Esophagus squamous epithelium (tissue), 5 donors: ENCODE measurements around the gene CKM. TPM values are rescaled to one million over a fixed set of nuclear protein-coding genes. Genes with fewer than 3 reads are reported as not detected.

Experiments
- DNase-seq: peaks from one replicate; lab custom pipeline; 2025; lab: John Stamatoyannopoulos, UW
- H3K27ac ChIP-seq, 4 donors: fragments of 200-600 bp; sonication (generic); one replicate each; pipeline ENCODE4 v1.5.1; 2016 to 2019; ENCODE audit warnings: mild to moderate bottlenecking in 1 of 4
- H3K27me3 ChIP-seq, 4 donors: fragments of 200-600 bp; sonication (generic); 1 replicate in 3 of 4; 2 replicates in 1 of 4; pipeline versions ENCODE4 v1.5.1 to v1.6.0; 2017 to 2021; ENCODE audit warnings: antibody characterized with exemption in 1 of 4
- H3K36me3 ChIP-seq, 3 donors: fragments of 200-600 bp; sonication (generic); one replicate each; pipeline ENCODE4 v1.5.1; 2016 to 2019
- H3K4me1 ChIP-seq, 3 donors: fragments of 200-600 bp; sonication (generic); one replicate each; pipeline ENCODE4 v1.5.1; 2017 to 2019
- H3K4me3 ChIP-seq, 4 donors: fragments of 200-600 bp; sonication (generic); 1 replicate in 3 of 4; 2 replicates in 1 of 4; pipeline ENCODE4 v1.5.1; 2016 to 2019; ENCODE audit warnings: mild to moderate bottlenecking in 2 of 4, moderate library complexity in 1 of 4
- H3K9me3 ChIP-seq, 3 donors: fragments of 200-600 bp; sonication (generic); one replicate each; pipeline ENCODE4 v1.5.1; 2016 to 2019
- CTCF ChIP-seq, 6 experiments: fragments of 450-650 bp in 4 of 6; fragments of 200-600 bp in 2 of 6; sonication (generic) in 2 of 6; IDR thresholded peaks; one replicate each; pipeline ENCODE4 v1.5.1; 2016 to 2019; ENCODE audit warnings: antibody characterized with exemption in 6 of 6, mild to moderate bottlenecking in 4 of 6, moderate library complexity in 4 of 6
- POLR2A ChIP-seq, 4 donors: fragments of 450-650 bp; IDR thresholded peaks; one replicate each; pipeline ENCODE4 v1.6.1; 2017; ENCODE audit warnings: antibody characterized with exemption in 4 of 4, mild to moderate bottlenecking in 4 of 4, moderate library complexity in 3 of 4
- WGBS, 2 donors: methylation state at CpG; one replicate each; pipeline ENCODE4 v1.1.5; 2018; 5-methylcytosine and 5-hydroxymethylcytosine counted together
- intact Hi-C: fragments of 100-400 bp; cut with DNase I; formaldehyde crosslinking; loops from one replicate; pipeline ENCODE4 v1.15.0; 2022
- total RNA-seq, 4 donors: library from RNA; depleted of rRNA; stranded (reverse); fragments of >200 nt; gene quantifications; one replicate each; pipeline ENCODE4 v1.1.0, GENCODE V29; 2016
- donor health status: DM: yes; HTN: yes; CAD: no.

Gene CKM
- total RNA-seq, 4 donors from 2014 or later = not detected

DNA sequence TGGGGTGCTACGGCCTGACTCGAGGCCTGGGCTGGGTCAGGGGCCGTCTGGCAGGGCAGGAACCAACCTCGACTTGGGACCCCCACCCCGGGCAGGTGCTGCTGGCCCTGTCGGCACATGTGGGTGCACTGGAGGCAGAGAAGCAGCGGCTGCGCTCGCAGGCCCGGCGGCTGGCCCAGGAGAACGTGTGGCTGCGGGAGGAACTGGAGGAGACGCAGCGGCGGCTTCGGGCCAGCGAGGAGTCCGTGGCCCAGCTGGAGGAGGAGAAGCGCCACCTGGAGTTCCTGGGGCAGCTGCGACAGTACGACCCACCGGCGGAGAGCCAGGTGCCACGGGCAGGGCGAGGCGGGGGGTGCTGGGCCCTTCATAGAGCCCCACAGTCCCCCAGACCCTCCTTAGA is 23.8 kb upstream of the CKM start:
- intact Hi-C loops = no loop called here
- TF ChIP-seq POLR2A (IDR thresholded peaks at IDR 0.05) = no peak
- no peak for TF ChIP-seq CTCF (IDR thresholded peaks at IDR 0.05)
- WGBS, 2 donors = 48 to 54% methylated on average over 13 to 17 of the region's 27 CpGs
- H3K9me3 ChIP-seq = no peaks in the 10 kb centered on the region
- peaks cover 0 to 25% (median 6%) of the 10 kb centered on the region in 3 donors for H3K4me1 ChIP-seq
- H3K27ac ChIP-seq = no peak overlapping the region
- peaks cover 0 to 49% (median 0%) of the 10 kb centered on the region in 4 donors for H3K27me3 ChIP-seq
- DNase-seq = no peak
- no peak overlapping the region for H3K4me3 ChIP-seq
- H3K36me3 ChIP-seq = peaks cover 5 to 40% (median 9%) of the 10 kb centered on the region in 3 donors

GRCh38 chr19:45345506-45345860 is 22.8 kb upstream of the CKM start:
- Histone ChIP-seq H3K27me3 (peaks cover 0 to 59% (median 0%) of the 10 kb centered on the region in 4 donors), H3K36me3 (peaks cover 0 to 30% (median 2%) of the 10 kb centered on the region in 3 donors), H3K4me3 (no peak overlapping the region), H3K4me1 (peaks cover 4 to 35% (median 6%) of the 10 kb centered on the region in 3 donors), H3K27ac (peak overlapping the region in 3 of 4 donors; percentile 60 to 74 (median 70)), H3K9me3 (no peaks in the 10 kb centered on the region)
- TF ChIP-seq POLR2A (IDR thresholded peaks at IDR 0.05) (no peak), CTCF (IDR thresholded peaks at IDR 0.05) (no peak)
- WGBS, 2 donors = 63 to 73% methylated on average over 2 to 5 of the region's 15 CpGs
- intact Hi-C loops = no loop called here
- DNase-seq = no peak

DNA sequence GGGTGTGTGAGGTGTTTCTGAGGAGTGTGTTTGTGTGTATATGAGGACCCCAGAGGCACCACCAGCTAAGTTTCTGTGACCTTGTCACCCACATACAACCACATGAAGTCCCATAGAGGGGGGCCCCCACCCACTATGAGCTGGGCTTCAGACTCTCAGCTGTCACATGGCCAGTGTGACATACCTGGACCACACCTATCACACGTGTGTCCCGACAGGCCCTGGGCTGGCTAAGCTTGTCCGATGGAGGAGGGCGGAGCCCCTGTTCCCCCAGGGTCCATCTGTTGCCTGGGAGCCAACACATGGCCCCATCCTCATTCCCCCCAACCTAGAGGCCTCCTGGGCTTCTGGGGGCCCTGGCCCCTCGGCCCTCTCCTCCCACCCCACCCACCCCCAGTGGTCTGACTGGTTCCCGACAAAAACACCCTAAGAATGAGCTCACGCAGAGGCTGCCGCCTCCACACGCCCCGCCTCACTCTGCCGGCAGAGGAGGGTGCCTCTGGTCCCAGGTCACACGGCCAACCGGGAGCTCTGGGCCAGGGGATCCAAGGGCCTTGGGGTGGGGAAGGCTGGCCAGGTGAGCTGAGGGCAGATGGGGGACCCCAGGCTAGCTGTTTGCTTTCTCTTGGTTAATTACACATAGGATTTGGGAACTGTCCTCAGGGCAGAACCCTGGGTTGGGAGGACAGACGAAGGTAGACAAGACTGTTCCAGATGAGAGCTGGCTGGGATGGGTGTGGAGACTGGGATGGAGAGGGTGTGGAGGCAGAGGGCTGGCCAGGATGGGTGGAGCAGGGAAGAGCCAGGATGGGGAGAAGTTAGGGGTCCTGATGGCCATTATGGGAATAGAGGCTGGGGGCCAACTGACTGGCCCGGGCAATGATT is 22.2 kb upstream of the CKM start:
- intact Hi-C loops = no loop called here
- Histone ChIP-seq H3K27me3 (peaks cover 0 to 65% (median 0%) of the 10 kb centered on the region in 4 donors), H3K9me3 (no peaks in the 10 kb centered on the region), H3K36me3 (peaks cover 0 to 24% (median 0%) of the 10 kb centered on the region in 3 donors), H3K4me1 (peaks cover 5 to 39% (median 6%) of the 10 kb centered on the region in 3 donors), H3K4me3 (peak overlapping the region in 3 of 4 donors; percentile 9 to 32 (median 16)), H3K27ac (peak overlapping the region in 3 of 4 donors; percentile 60 to 74 (median 70))
- 46 to 51% methylated on average over 4 to 6 of the region's 15 CpGs for WGBS, 2 donors
- no peak for TF ChIP-seq POLR2A (IDR thresholded peaks at IDR 0.05)
- no peak for TF ChIP-seq CTCF (IDR thresholded peaks at IDR 0.05)
- DNase-seq = no peak

DNA sequence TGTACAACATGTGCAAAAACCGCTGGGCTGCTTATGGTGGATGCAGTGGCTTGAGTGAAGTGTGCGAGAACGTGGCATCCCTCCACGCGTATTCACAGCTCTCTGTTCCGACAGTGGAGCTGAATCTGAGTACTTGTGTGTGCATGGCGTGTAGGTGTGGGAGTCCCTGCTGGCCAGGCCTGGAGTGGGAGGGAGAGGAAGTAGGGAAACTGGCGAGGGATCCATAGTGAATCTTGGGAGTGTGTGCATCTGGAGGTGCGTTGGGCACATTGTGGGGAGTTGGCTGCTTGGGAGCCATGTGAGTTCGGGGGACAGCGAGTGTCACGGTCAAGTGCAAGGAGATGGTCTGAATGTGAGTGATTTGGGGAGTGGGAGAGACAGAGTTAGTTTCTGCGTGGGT is 20.2 kb upstream of the CKM start:
- Histone ChIP-seq H3K36me3 (peaks cover 0 to 6% (median 0%) of the 10 kb centered on the region in 3 donors), H3K27me3 (peaks cover 0 to 78% (median 0%) of the 10 kb centered on the region in 4 donors), H3K27ac (no peak overlapping the region), H3K4me3 (no peak overlapping the region), H3K4me1 (peaks cover 6 to 47% (median 10%) of the 10 kb centered on the region in 3 donors), H3K9me3 (no peaks in the 10 kb centered on the region)
- no peak for DNase-seq
- TF ChIP-seq POLR2A (IDR thresholded peaks at IDR 0.05) (no peak), CTCF (IDR thresholded peaks at IDR 0.05) (no peak)
- intact Hi-C loops = no loop called here
- WGBS, 2 donors = 71 to 85% methylated on average over 13 of the region's 13 CpGs

DNA sequence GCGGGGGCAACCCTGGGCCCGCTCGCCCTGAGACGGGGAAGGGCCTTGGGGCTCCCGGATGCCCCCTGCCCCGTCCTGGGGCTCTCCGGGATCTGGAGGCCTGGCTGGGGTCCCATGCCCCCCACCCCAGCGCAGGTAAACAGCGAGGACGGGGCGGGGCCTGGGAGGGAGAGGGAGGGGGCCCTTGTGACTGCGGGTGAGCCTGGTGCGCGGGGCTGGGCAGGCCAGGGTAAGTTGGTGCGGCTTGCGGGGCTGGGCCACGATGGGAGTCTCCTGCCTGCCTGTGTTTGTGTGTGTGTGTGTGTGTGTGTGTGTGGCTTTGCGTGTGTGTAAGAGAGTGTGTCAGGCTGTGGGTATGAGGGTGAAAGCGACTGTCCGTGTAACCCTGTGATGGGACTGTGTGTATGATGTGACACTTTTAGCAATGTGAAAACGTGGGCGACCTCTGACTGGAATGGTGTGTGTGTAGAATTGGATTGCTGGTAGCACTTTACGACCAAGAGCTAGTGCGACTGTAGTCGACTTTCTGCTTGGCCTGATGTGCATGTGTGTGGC is 18.3 kb upstream of the CKM start:
- intact Hi-C loops = no loop called here
- no peak for DNase-seq

More for the DNA sequence above, 18.3 kb upstream of the CKM start:
- Histone ChIP-seq H3K36me3 (no peaks in the 10 kb centered on the region), H3K9me3 (no peaks in the 10 kb centered on the region), H3K4me3 (peak overlapping the region; percentile 45 to 64 (median 57)), H3K27me3 (peaks cover 0 to 62% (median 0%) of the 10 kb centered on the region in 4 donors), H3K4me1 (peaks cover 6 to 47% (median 10%) of the 10 kb centered on the region in 3 donors), H3K27ac (peak overlapping the region in 3 of 4 donors; percentile 74 to 84 (median 75))
- 12 to 42% methylated on average over 5 to 13 of the region's 25 CpGs for WGBS, 2 donors
- TF ChIP-seq POLR2A (IDR thresholded peaks at IDR 0.05) (no peak), CTCF (IDR thresholded peaks at IDR 0.05) (no peak)
